Loucy (cell line): ENCODE data around the gene LRRC30.

Experiments
- CTCF ChIP-seq: fragments of 200-600 bp; sonication (generic); conservative IDR thresholded peaks from 2 replicates; pipeline ENCODE4 v1.5.1; 2014; ENCODE audit warnings: mild to moderate bottlenecking, antibody characterized with exemption, low read length
- EZH2phosphoT487 ChIP-seq: fragments of 200-600 bp; IDR thresholded peaks from 2 replicates; pipeline ENCODE4 v1.6.1; 2018; ENCODE audit warnings: antibody characterized with exemption, mild to moderate bottlenecking, moderate library complexity, borderline replicate concordance

- TF ChIP-seq CTCF: no peak
- TF ChIP-seq EZH2phosphoT487: no peak
These were observed 37.1 kb downstream of the LRRC30 start for GRCh38 chr18:7267973-7268372.
